H9 (cell line): ENCODE results near the gene KCNH1. TPM values are rescaled to one million over a fixed set of nuclear protein-coding genes. Genes with fewer than 3 reads are reported as not detected.

Experiments used
- DNase-seq: peaks from one replicate; pipeline ENCODE4 v3.0.0-alpha.2; 2017
- H2AFZ ChIP-seq: one replicate; pipeline ENCODE4 v1.6.1; 2013; ENCODE audit warnings: mild to moderate bottlenecking, low read length, control low read depth, moderate library complexity
- H2AK5ac ChIP-seq: 2 replicates; pipeline ENCODE4 v1.6.1; 2013; ENCODE audit warnings: low read length, control low read depth, mixed read lengths; ENCODE audit not compliant: insufficient read length
- H2BK120ac ChIP-seq: one replicate; pipeline ENCODE4 v1.6.1; 2013; ENCODE audit warnings: low read depth, mild to moderate bottlenecking, low read length, control low read depth, inconsistent platforms; ENCODE audit not compliant: poor library complexity, severe bottlenecking
- H2BK12ac ChIP-seq: 2 replicates; pipeline ENCODE4 v1.6.1; 2013; ENCODE audit warnings: low read length, control low read depth, mixed read lengths, low read depth; ENCODE audit not compliant: insufficient read length
- H2BK15ac ChIP-seq: 2 replicates; pipeline ENCODE4 v1.6.1; 2013; ENCODE audit warnings: low read depth, low read length, control low read depth
- H2BK20ac ChIP-seq: one replicate; pipeline ENCODE4 v1.6.1; 2013; ENCODE audit warnings: low read depth, mild to moderate bottlenecking, low read length, control low read depth, inconsistent platforms; ENCODE audit not compliant: poor library complexity, severe bottlenecking
- H2BK5ac ChIP-seq: 2 replicates; pipeline ENCODE4 v1.6.1; 2013; ENCODE audit warnings: low read length, control low read depth, mixed read lengths; ENCODE audit not compliant: insufficient read length
- H3K14ac ChIP-seq: 2 replicates; pipeline ENCODE4 v1.6.1; 2013; ENCODE audit warnings: low read length, control low read depth; ENCODE audit not compliant: insufficient read depth
- H3K18ac ChIP-seq: 2 replicates; pipeline ENCODE4 v1.6.1; 2013; ENCODE audit warnings: low read depth, mild to moderate bottlenecking, mixed read lengths, low read length, control low read depth; ENCODE audit not compliant: insufficient read length
- H3K23ac ChIP-seq: 2 replicates; pipeline ENCODE4 v1.6.1; 2013; ENCODE audit warnings: low read length, control low read depth, mixed read lengths, low read depth; ENCODE audit not compliant: insufficient read length
- H3K23me2 ChIP-seq: 2 replicates; pipeline ENCODE4 v1.6.1; 2013; ENCODE audit warnings: low read depth, mild to moderate bottlenecking, mixed read lengths, low read length, control low read depth; ENCODE audit not compliant: insufficient read length, poor library complexity, severe bottlenecking
- H3K27ac ChIP-seq: 2 replicates; pipeline ENCODE4 v1.5.1; 2013; ENCODE audit warnings: low read length, control low read depth, mixed read lengths, low read depth; ENCODE audit not compliant: insufficient read length
- H3K27me3 ChIP-seq: 2 replicates; pipeline ENCODE4 v1.6.1; 2013; ENCODE audit warnings: low read length, control low read depth, inconsistent platforms; ENCODE audit not compliant: insufficient read depth
- H3K4ac ChIP-seq: 2 replicates; pipeline ENCODE4 v1.6.1; 2013; ENCODE audit warnings: low read depth, mild to moderate bottlenecking, control low read depth, inconsistent platforms, low read length, moderate library complexity
- H3K4me1 ChIP-seq: 2 replicates; pipeline ENCODE4 v1.6.1; 2013; ENCODE audit warnings: low read length, control low read depth, inconsistent platforms; ENCODE audit not compliant: insufficient read depth
- H3K4me2 ChIP-seq: 2 replicates; pipeline ENCODE4 v1.6.1; 2013; ENCODE audit warnings: low read length, control low read depth, mixed read lengths; ENCODE audit not compliant: insufficient read length, insufficient read depth
- H3K56ac ChIP-seq: 2 replicates; pipeline ENCODE4 v1.6.1; 2013; ENCODE audit warnings: low read depth, mild to moderate bottlenecking, mixed read lengths, low read length, control low read depth; ENCODE audit not compliant: insufficient read length
- H3K79me1 ChIP-seq: 2 replicates; pipeline ENCODE4 v1.6.1; 2013; ENCODE audit warnings: low read depth, mild to moderate bottlenecking, moderate library complexity, low read length, control low read depth, inconsistent platforms; ENCODE audit not compliant: insufficient read depth, poor library complexity, severe bottlenecking
- H3K79me2 ChIP-seq: 2 replicates; pipeline ENCODE4 v1.6.1; 2013; ENCODE audit warnings: low read length, control low read depth, inconsistent platforms; ENCODE audit not compliant: insufficient read depth
- H3K9ac ChIP-seq: 2 replicates; pipeline ENCODE4 v1.6.1; 2013; ENCODE audit warnings: low read length, control low read depth, mixed read lengths; ENCODE audit not compliant: insufficient read length; ENCODE audit errors: extremely low read depth
- H3K9me3 ChIP-seq: one replicate; pipeline ENCODE4 v1.6.1; 2013; ENCODE audit warnings: low read depth, low read length, inconsistent platforms; ENCODE audit not compliant: control insufficient read depth
- H3T11ph ChIP-seq: one replicate; pipeline ENCODE4 v1.6.1; 2013; ENCODE audit warnings: mild to moderate bottlenecking, low read length, control low read depth, inconsistent platforms
- H4K20me1 ChIP-seq: one replicate; pipeline ENCODE4 v1.6.1; 2013; ENCODE audit not compliant: control insufficient read depth, insufficient read length, insufficient read depth
- H4K5ac ChIP-seq: 2 replicates; pipeline ENCODE4 v1.6.1; 2013; ENCODE audit warnings: low read depth, mild to moderate bottlenecking, mixed read lengths, low read length, control low read depth; ENCODE audit not compliant: insufficient read length
- H4K8ac ChIP-seq: replicated peaks from 2 replicates; pipeline ENCODE4 v1.6.1; 2013; ENCODE audit warnings: low read length, control low read depth, mixed read lengths, low read depth; ENCODE audit not compliant: insufficient read length
- H4K91ac ChIP-seq: 2 replicates; pipeline ENCODE4 v1.6.1; 2013; ENCODE audit warnings: low read depth, mild to moderate bottlenecking, moderate library complexity, mixed read lengths, low read length, control low read depth; ENCODE audit not compliant: insufficient read length
- H3K27ac Mint-ChIP-seq, 3 experiments: 2 replicates in 2 of 3; 3 replicates in 1 of 3; pipeline ENCODE4 v1.8.0; 2020 to 2021; ENCODE audit warnings: mixed read lengths in 3 of 3, mild to moderate bottlenecking in 1 of 3, moderate library complexity in 1 of 3
- H3K27me3 Mint-ChIP-seq: 2 replicates; pipeline ENCODE4 v1.8.0; 2021; ENCODE audit warnings: low read depth, mild to moderate bottlenecking, moderate library complexity, mixed read lengths
- H3K36me3 Mint-ChIP-seq, 3 experiments: 2 replicates in 2 of 3; 3 replicates in 1 of 3; pipeline ENCODE4 v1.8.0; 2020 to 2021; ENCODE audit warnings: low read depth in 3 of 3, mixed read lengths in 3 of 3; ENCODE audit not compliant: insufficient read depth in 1 of 3
- H3K4me1 Mint-ChIP-seq, 2 experiments: 2 replicates each; pipeline ENCODE4 v1.8.0; 2020; ENCODE audit warnings: mixed read lengths in 2 of 2
- H3K4me3 Mint-ChIP-seq, 2 experiments: 2 replicates in 1 of 2; 3 replicates in 1 of 2; pipeline ENCODE4 v1.8.0; 2020 to 2021; ENCODE audit warnings: mild to moderate bottlenecking in 2 of 2, mixed read lengths in 2 of 2, moderate library complexity in 1 of 2
- H3K9me3 Mint-ChIP-seq, 2 experiments: 2 replicates in 1 of 2; 3 replicates in 1 of 2; pipeline ENCODE4 v1.8.0; 2020; ENCODE audit warnings: mild to moderate bottlenecking in 2 of 2, mixed read lengths in 2 of 2, moderate library complexity in 1 of 2
- WGBS: extraction: QIAGEN DNeasy Blood & Tissue Kit; methylation state at CpG from one replicate; pipeline ENCODE4 v1.1.7; 2013; ENCODE audit warnings: missing lambda C conversion rate, low lambda C conversion rate, mixed read lengths; ENCODE audit not compliant: insufficient read length; ENCODE audit errors: extremely low coverage; 5-methylcytosine and 5-hydroxymethylcytosine counted together
- total RNA-seq: library from RNA; stranded (reverse); gene quantifications from 2 replicates; pipeline ENCODE4 v1.2.1, GENCODE V29; 2021
- TF ChIP-seq, protein P1 (sequence below): fragments of 200-600 bp; sonication (generic); conservative IDR thresholded peaks from 3 replicates; pipeline ENCODE4 v1.8.0; 2021; ENCODE audit warnings: antibody characterized with exemption, mild to moderate bottlenecking

KCNH1 gene
- total RNA-seq, 1 experiment from 2014 or later = 0.11 TPM

DNA sequence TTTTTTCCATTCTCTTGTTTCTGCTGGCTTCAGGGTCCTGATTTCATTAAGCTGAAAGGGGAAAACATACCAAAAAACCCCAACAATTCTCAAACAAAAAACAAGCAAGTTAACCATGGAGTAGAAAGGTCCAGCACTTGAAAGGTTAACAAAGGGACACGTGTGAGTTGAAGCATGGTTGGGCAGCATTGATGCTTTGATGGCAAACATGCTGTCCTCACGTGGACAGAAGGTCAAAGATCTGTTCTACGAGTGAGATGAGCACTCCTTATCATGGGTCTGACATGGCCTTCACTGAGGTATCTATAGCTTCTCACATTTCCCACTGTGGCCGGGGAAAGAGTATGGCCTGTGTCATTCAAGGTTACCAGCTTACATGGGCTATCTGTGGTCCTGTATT is 410.3 kb downstream of the KCNH1 start:
- Histone ChIP-seq H2AFZ (no peak overlapping the region), H3K4ac (no peak overlapping the region), H3K4me1 (no peaks in the 10 kb centered on the region), H2BK20ac (no peak overlapping the region), H2BK12ac (no peak overlapping the region), H3K79me2 (no peaks in the 10 kb centered on the region), H2AK5ac (no peak overlapping the region), H2BK5ac (no peak overlapping the region), H2BK15ac (no peak overlapping the region), H3K4me2 (no peak overlapping the region), H3T11ph (no peak overlapping the region), H3K56ac (no peak overlapping the region), H3K79me1 (no peaks in the 10 kb centered on the region), H4K20me1 (no peaks in the 10 kb centered on the region), H3K23me2 (no peaks in the 10 kb centered on the region), H2BK120ac (no peak overlapping the region), H3K18ac (no peak overlapping the region), H3K14ac (no peak overlapping the region), H3K9me3 (no peaks in the 10 kb centered on the region), H4K5ac (no peak overlapping the region), H4K91ac (no peak overlapping the region), H3K23ac (no peak overlapping the region), H3K27me3 (no peaks in the 10 kb centered on the region), H4K8ac (no peak overlapping the region), H3K27ac (no peak overlapping the region), H3K9ac (no peak overlapping the region)
- Mint-ChIP-seq H3K27me3 (peaks cover 7% of the 10 kb centered on the region), H3K4me3 (no peak overlapping the region), H3K27ac (no peak overlapping the region), H3K36me3 (no peaks in the 10 kb centered on the region), H3K4me1 (peaks cover 8 to 11% of the 10 kb centered on the region in 2 experiments; a peak in 2 of 4 replicates), H3K9me3 (no peaks in the 10 kb centered on the region)
- no CpG with 5 or more reads among the region's 4 CpGs for WGBS
- no peak for DNase-seq
- TF ChIP-seq, protein P1, sequence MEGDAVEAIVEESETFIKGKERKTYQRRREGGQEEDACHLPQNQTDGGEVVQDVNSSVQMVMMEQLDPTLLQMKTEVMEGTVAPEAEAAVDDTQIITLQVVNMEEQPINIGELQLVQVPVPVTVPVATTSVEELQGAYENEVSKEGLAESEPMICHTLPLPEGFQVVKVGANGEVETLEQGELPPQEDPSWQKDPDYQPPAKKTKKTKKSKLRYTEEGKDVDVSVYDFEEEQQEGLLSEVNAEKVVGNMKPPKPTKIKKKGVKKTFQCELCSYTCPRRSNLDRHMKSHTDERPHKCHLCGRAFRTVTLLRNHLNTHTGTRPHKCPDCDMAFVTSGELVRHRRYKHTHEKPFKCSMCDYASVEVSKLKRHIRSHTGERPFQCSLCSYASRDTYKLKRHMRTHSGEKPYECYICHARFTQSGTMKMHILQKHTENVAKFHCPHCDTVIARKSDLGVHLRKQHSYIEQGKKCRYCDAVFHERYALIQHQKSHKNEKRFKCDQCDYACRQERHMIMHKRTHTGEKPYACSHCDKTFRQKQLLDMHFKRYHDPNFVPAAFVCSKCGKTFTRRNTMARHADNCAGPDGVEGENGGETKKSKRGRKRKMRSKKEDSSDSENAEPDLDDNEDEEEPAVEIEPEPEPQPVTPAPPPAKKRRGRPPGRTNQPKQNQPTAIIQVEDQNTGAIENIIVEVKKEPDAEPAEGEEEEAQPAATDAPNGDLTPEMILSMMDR = no peak
